Measurements from ENCODE around the gene LRRFIP1.
A peak's percentile ranks its signal among the peaks of the same experiment; 100 is the strongest.
"Not testable (repeated sequence)": the region's sequence is repeated elsewhere in the genome, so short reads cannot be mapped to it uniquely, and the experiment has no call there.

The LRRFIP1 gene

GRCh38 chr2:237597196-237598145 lies 29.9 kb upstream of the LRRFIP1 start:
- no peak for DNase-seq

GRCh38 chr2:237598468-237599208 lies 28.7 kb upstream of the LRRFIP1 start:
- DNase-seq = no peak

GRCh38 chr2:237599465-237600110 lies 27.8 kb upstream of the LRRFIP1 start:
- no peak for DNase-seq

- DNase-seq = no peak
Observed at GRCh38 chr2:237600205-237600846, 27.1 kb upstream of the LRRFIP1 start.

GRCh38 chr2:237601453-237602116 lies 25.8 kb upstream of the LRRFIP1 start:
- no peak for DNase-seq

- no peak for DNase-seq
Observed at GRCh38 chr2:237602409-237602808, 25.0 kb upstream of the LRRFIP1 start.

GRCh38 chr2:237603049-237603717 lies 24.2 kb upstream of the LRRFIP1 start:
- DNase-seq = no peak

GRCh38 chr2:237603718-237604362 lies 23.5 kb upstream of the LRRFIP1 start:
- DNase-seq = peak in 1 of 2 experiments; percentile 51

GRCh38 chr2:237604391-237604790 lies 23.0 kb upstream of the LRRFIP1 start:
- DNase-seq = no peak

GRCh38 chr2:237604960-237605359 lies 22.4 kb upstream of the LRRFIP1 start:
- no peak for DNase-seq

- DNase-seq = not testable (repeated sequence)
Observed at GRCh38 chr2:237606522-237606921, 20.9 kb upstream of the LRRFIP1 start.

GRCh38 chr2:237612527-237613357 lies 14.6 kb upstream of the LRRFIP1 start:
- no peak for DNase-seq

- DNase-seq = no peak
Observed at GRCh38 chr2:237613679-237614078, 13.7 kb upstream of the LRRFIP1 start.

GRCh38 chr2:237614151-237614720 lies 13.2 kb upstream of the LRRFIP1 start:
- DNase-seq = no peak

- no peak for DNase-seq
Observed at GRCh38 chr2:237615631-237616249, 11.6 kb upstream of the LRRFIP1 start.

- no peak for DNase-seq
Observed at GRCh38 chr2:237616373-237616733, 11.0 kb upstream of the LRRFIP1 start.

- no peak for DNase-seq
Observed at GRCh38 chr2:237616734-237617586, 10.4 kb upstream of the LRRFIP1 start.

- DNase-seq = no peak
Observed at GRCh38 chr2:237617587-237617982, 9.8 kb upstream of the LRRFIP1 start.

Measured in stimulated activated CD4-positive, alpha-beta T cell treated with anti-CD3 and anti-CD28 coated beads, Interleukin-4, amount 100 ng/mL, for 4 hours (primary cell).